ENCODE data around the gene GEMIN7. TPM values are rescaled to one million over a fixed set of nuclear protein-coding genes. Genes with fewer than 3 reads are reported as not detected.
A peak's percentile ranks its signal among the peaks of the same experiment; 100 is the strongest.
"Not testable (repeated sequence)": the region's sequence is repeated elsewhere in the genome, so short reads cannot be mapped to it uniquely, and the experiment has no call there.

Gene GEMIN7
- total and polyA plus RNA-seq, 4 donors: 14.4 to 27.4 (median 19.7) TPM

GRCh38 chr19:45103156-45103507 lies 24.1 kb downstream of the GEMIN7 start:
- Histone ChIP-seq H3K36me3 (ENCODE audit: control insufficient read depth, insufficient read depth, low read length) (peaks cover 31% of the 10 kb centered on the region), H3K27me3 (ENCODE audit: control insufficient read depth, insufficient read depth, low read length) (no peaks in the 10 kb centered on the region), H3K9me3 (ENCODE audit: control insufficient read depth, insufficient read depth, low read length) (no peaks in the 10 kb centered on the region), H3K4me1 (ENCODE audit: control insufficient read depth, insufficient read depth, low read length) (peaks cover 60% of the 10 kb centered on the region), H3K27ac (ENCODE audit: low read depth, low read length) (no peak overlapping the region), H3K4me3 (ENCODE audit: low read depth, low read length) (no peak overlapping the region)
- WGBS (ENCODE audit: insufficient coverage): 19% methylated on average over 6 of the region's 15 CpGs
- peak in 1 of 6 donors; percentile 31 for DNase-seq (ENCODE audit: low read depth in 4 of 6, low spot score in 6 of 6)

- H3K27me3 ChIP-seq (ENCODE audit: control insufficient read depth, insufficient read depth, low read length): no peaks in the 10 kb centered on the region
- no peaks in the 10 kb centered on the region for H3K9me3 ChIP-seq (ENCODE audit: control insufficient read depth, insufficient read depth, low read length)
- H3K4me1 ChIP-seq (ENCODE audit: control insufficient read depth, insufficient read depth, low read length): peaks cover 55% of the 10 kb centered on the region
- peak in 2 of 6 donors; percentile 29 to 33 for DNase-seq (ENCODE audit: low read depth in 4 of 6, low spot score in 6 of 6)
- H3K4me3 ChIP-seq (ENCODE audit: low read depth, low read length): no peak overlapping the region
- no peak overlapping the region for H3K27ac ChIP-seq (ENCODE audit: low read depth, low read length)
- peaks cover 30% of the 10 kb centered on the region for H3K36me3 ChIP-seq (ENCODE audit: control insufficient read depth, insufficient read depth, low read length)
- WGBS (ENCODE audit: insufficient coverage): 22% methylated on average over 26 of the region's 26 CpGs
Observed at GRCh38 chr19:45103508-45104319, 24.7 kb downstream of the GEMIN7 start.

- H3K9me3 ChIP-seq (ENCODE audit: control insufficient read depth, insufficient read depth, low read length): no peaks in the 10 kb centered on the region
- H3K4me3 ChIP-seq (ENCODE audit: low read depth, low read length): no peak overlapping the region
- no peak for DNase-seq (ENCODE audit: low read depth in 4 of 6, low spot score in 6 of 6)
- H3K4me1 ChIP-seq (ENCODE audit: control insufficient read depth, insufficient read depth, low read length): peaks cover 46% of the 10 kb centered on the region
- H3K36me3 ChIP-seq (ENCODE audit: control insufficient read depth, insufficient read depth, low read length): peaks cover 29% of the 10 kb centered on the region
- H3K27ac ChIP-seq (ENCODE audit: low read depth, low read length): no peak overlapping the region
- 91% methylated on average over 15 of the region's 16 CpGs for WGBS (ENCODE audit: insufficient coverage)
- no peaks in the 10 kb centered on the region for H3K27me3 ChIP-seq (ENCODE audit: control insufficient read depth, insufficient read depth, low read length)
Observed at GRCh38 chr19:45104658-45105349, 25.7 kb downstream of the GEMIN7 start.

GRCh38 chr19:45106363-45106762 lies 27.3 kb downstream of the GEMIN7 start:
- Histone ChIP-seq H3K4me1 (ENCODE audit: control insufficient read depth, insufficient read depth, low read length) (peaks cover 30% of the 10 kb centered on the region), H3K36me3 (ENCODE audit: control insufficient read depth, insufficient read depth, low read length) (peaks cover 18% of the 10 kb centered on the region)
- 93% methylated on average over 5 of the region's 11 CpGs for whole genome bisulfite sequencing (ENCODE audit: insufficient coverage)
- not testable (repeated sequence) for H3K9me3 ChIP-seq (ENCODE audit: control insufficient read depth, insufficient read depth, low read length); DNase-seq (ENCODE audit: low read depth in 4 of 6, low spot score in 6 of 6); H3K4me3 ChIP-seq (ENCODE audit: low read depth, low read length); H3K27ac ChIP-seq (ENCODE audit: low read depth, low read length); H3K27me3 ChIP-seq (ENCODE audit: control insufficient read depth, insufficient read depth, low read length)

GRCh38 chr19:45107621-45108150 lies 28.6 kb downstream of the GEMIN7 start:
- 89% methylated on average over 4 of the region's 12 CpGs for WGBS (ENCODE audit: insufficient coverage)
- Histone ChIP-seq H3K36me3 (ENCODE audit: control insufficient read depth, insufficient read depth, low read length) (peaks cover 13% of the 10 kb centered on the region), H3K9me3 (ENCODE audit: control insufficient read depth, insufficient read depth, low read length) (no peaks in the 10 kb centered on the region), H3K4me1 (ENCODE audit: control insufficient read depth, insufficient read depth, low read length) (peaks cover 23% of the 10 kb centered on the region), H3K27ac (ENCODE audit: low read depth, low read length) (no peak overlapping the region), H3K4me3 (ENCODE audit: low read depth, low read length) (no peak overlapping the region), H3K27me3 (ENCODE audit: control insufficient read depth, insufficient read depth, low read length) (no peaks in the 10 kb centered on the region)
- peak in 1 of 6 donors; percentile 22 for DNase-seq (ENCODE audit: low read depth in 4 of 6, low spot score in 6 of 6)

- H3K4me1 ChIP-seq (ENCODE audit: control insufficient read depth, insufficient read depth, low read length): peaks cover 8% of the 10 kb centered on the region
- no peak overlapping the region for H3K27ac ChIP-seq (ENCODE audit: low read depth, low read length)
- DNase-seq (ENCODE audit: low read depth in 4 of 6, low spot score in 6 of 6): no peak
- no peak overlapping the region for H3K4me3 ChIP-seq (ENCODE audit: low read depth, low read length)
- no peaks in the 10 kb centered on the region for H3K9me3 ChIP-seq (ENCODE audit: control insufficient read depth, insufficient read depth, low read length)
- H3K27me3 ChIP-seq (ENCODE audit: control insufficient read depth, insufficient read depth, low read length): no peaks in the 10 kb centered on the region
- 79% methylated on average over 5 of the region's 5 CpGs for WGBS (ENCODE audit: insufficient coverage)
- H3K36me3 ChIP-seq (ENCODE audit: control insufficient read depth, insufficient read depth, low read length): peaks cover 12% of the 10 kb centered on the region
Observed at GRCh38 chr19:45110851-45111266, 31.8 kb downstream of the GEMIN7 start.

- Histone ChIP-seq H3K27ac (ENCODE audit: low read depth, low read length) (no peak overlapping the region), H3K9me3 (ENCODE audit: control insufficient read depth, insufficient read depth, low read length) (no peaks in the 10 kb centered on the region), H3K4me3 (ENCODE audit: low read depth, low read length) (no peak overlapping the region), H3K4me1 (ENCODE audit: control insufficient read depth, insufficient read depth, low read length) (peaks cover 15% of the 10 kb centered on the region), H3K27me3 (ENCODE audit: control insufficient read depth, insufficient read depth, low read length) (no peaks in the 10 kb centered on the region), H3K36me3 (ENCODE audit: control insufficient read depth, insufficient read depth, low read length) (peaks cover 17% of the 10 kb centered on the region)
- WGBS (ENCODE audit: insufficient coverage): 97% methylated on average over 7 of the region's 11 CpGs
- no peak for DNase-seq (ENCODE audit: low read depth in 4 of 6, low spot score in 6 of 6)
Observed at GRCh38 chr19:45112111-45112827, 33.2 kb downstream of the GEMIN7 start.

- H3K36me3 ChIP-seq (ENCODE audit: control insufficient read depth, insufficient read depth, low read length): peaks cover 18% of the 10 kb centered on the region
- H3K9me3 ChIP-seq (ENCODE audit: control insufficient read depth, insufficient read depth, low read length): no peaks in the 10 kb centered on the region
- no peak overlapping the region for H3K4me3 ChIP-seq (ENCODE audit: low read depth, low read length)
- H3K27ac ChIP-seq (ENCODE audit: low read depth, low read length): no peak overlapping the region
- DNase-seq (ENCODE audit: low read depth in 4 of 6, low spot score in 6 of 6): no peak
- peaks cover 29% of the 10 kb centered on the region for H3K4me1 ChIP-seq (ENCODE audit: control insufficient read depth, insufficient read depth, low read length)
- no peaks in the 10 kb centered on the region for H3K27me3 ChIP-seq (ENCODE audit: control insufficient read depth, insufficient read depth, low read length)
- 84% methylated on average over 6 of the region's 9 CpGs for WGBS (ENCODE audit: insufficient coverage)
Observed at GRCh38 chr19:45113628-45114027, 34.6 kb downstream of the GEMIN7 start.

- H3K27ac ChIP-seq (ENCODE audit: low read depth, low read length): no peak overlapping the region
- no peak for DNase-seq (ENCODE audit: low read depth in 4 of 6, low spot score in 6 of 6)
- WGBS (ENCODE audit: insufficient coverage): 71% methylated on average over 1 of the region's 4 CpGs
- H3K9me3 ChIP-seq (ENCODE audit: control insufficient read depth, insufficient read depth, low read length): no peaks in the 10 kb centered on the region
- H3K27me3 ChIP-seq (ENCODE audit: control insufficient read depth, insufficient read depth, low read length): no peaks in the 10 kb centered on the region
- peaks cover 20% of the 10 kb centered on the region for H3K36me3 ChIP-seq (ENCODE audit: control insufficient read depth, insufficient read depth, low read length)
- no peak overlapping the region for H3K4me3 ChIP-seq (ENCODE audit: low read depth, low read length)
- H3K4me1 ChIP-seq (ENCODE audit: control insufficient read depth, insufficient read depth, low read length): peaks cover 32% of the 10 kb centered on the region
Observed at GRCh38 chr19:45114116-45114515, 35.1 kb downstream of the GEMIN7 start.

Measured in spinal cord (tissue), 10 donors.